Effector memory CD4-positive, alpha-beta T cell (primary cell): Measurements from ENCODE around the gene KIAA0586.
"Not testable (repeated sequence)": the region's sequence is repeated elsewhere in the genome, so short reads cannot be mapped to it uniquely, and the experiment has no call there.

Experiments used
- DNase-seq, 3 donors: peaks; one replicate each; pipeline ENCODE4 v3.0.0-alpha.2; 2020
- H3K27ac ChIP-seq: 2 replicates; pipeline ENCODE4 v1.7.0; 2013; ENCODE audit warnings: mild to moderate bottlenecking, low read length, moderate library complexity; ENCODE audit not compliant: insufficient read depth, poor library complexity, severe bottlenecking
- H3K27me3 ChIP-seq: replicated peaks from 2 replicates; pipeline ENCODE4 v1.7.0; 2013; ENCODE audit warnings: mild to moderate bottlenecking, low read length; ENCODE audit not compliant: insufficient read depth, control insufficient read depth, poor library complexity, severe bottlenecking
- H3K36me3 ChIP-seq: 2 replicates; pipeline ENCODE4 v1.7.0; 2013; ENCODE audit warnings: mild to moderate bottlenecking, low read length, moderate library complexity; ENCODE audit not compliant: control insufficient read depth, insufficient read depth
- H3K4me1 ChIP-seq: 2 replicates; pipeline ENCODE4 v1.7.0; 2013; ENCODE audit warnings: low read length, mild to moderate bottlenecking; ENCODE audit not compliant: control insufficient read depth, insufficient read depth, poor library complexity, severe bottlenecking
- H3K4me3 ChIP-seq: 2 replicates; pipeline ENCODE4 v1.7.0; 2013; ENCODE audit warnings: low read length, low read depth, mild to moderate bottlenecking; ENCODE audit not compliant: insufficient read depth, poor library complexity, severe bottlenecking
- H3K9me3 ChIP-seq: 2 replicates; pipeline ENCODE4 v1.7.0; 2013; ENCODE audit warnings: mild to moderate bottlenecking, low read length, moderate library complexity; ENCODE audit not compliant: control insufficient read depth

The KIAA0586 gene

DNA sequence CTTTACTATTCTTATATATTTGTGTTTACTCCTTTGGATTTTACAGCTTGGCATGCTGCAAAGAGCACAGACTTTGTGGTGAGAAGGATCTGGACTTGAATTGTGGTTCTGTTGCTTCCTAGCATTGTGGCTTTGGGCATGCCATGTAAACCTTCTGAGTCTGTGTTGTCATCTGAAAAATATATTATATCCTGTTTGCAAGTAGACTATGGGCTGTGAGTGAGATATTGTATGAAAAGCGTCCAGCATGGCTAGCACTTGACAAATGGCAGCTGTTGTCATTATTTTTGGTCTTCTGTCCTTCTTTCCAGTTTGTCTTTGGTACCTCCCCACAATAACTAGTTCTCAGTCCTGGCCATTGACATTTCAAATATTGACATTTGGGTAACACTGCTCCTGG lies 148.4 kb downstream of the KIAA0586 start:
- H3K36me3 ChIP-seq = no peaks in the 10 kb centered on the region
- no peak overlapping the region for H3K4me3 ChIP-seq
- no peak for DNase-seq
- H3K4me1 ChIP-seq = no peaks in the 10 kb centered on the region
- no peaks in the 10 kb centered on the region for H3K9me3 ChIP-seq
- no peak overlapping the region for H3K27ac ChIP-seq
- no peaks in the 10 kb centered on the region for H3K27me3 ChIP-seq

DNA sequence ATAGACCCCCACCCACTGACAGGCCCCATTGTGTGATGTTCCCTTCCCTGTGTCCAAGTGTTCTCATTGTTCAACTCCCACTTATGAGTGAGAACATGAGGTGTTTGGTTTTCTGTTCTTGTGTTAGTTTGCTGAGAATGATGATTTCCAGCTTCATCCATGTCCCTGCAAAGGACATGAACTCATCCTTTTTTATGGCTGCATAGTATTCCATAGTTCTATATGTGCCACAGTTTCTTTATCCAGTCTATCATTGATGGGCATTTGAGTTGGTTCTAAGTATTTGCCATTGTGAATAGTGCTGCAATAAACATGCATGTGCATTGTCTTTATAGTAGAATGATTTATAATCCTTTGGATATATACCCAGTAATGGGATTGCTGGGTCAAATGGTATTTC lies 152.5 kb downstream of the KIAA0586 start:
- H3K27ac ChIP-seq, H3K4me1 ChIP-seq, H3K27me3 ChIP-seq, DNase-seq, H3K4me3 ChIP-seq, H3K36me3 ChIP-seq, H3K9me3 ChIP-seq: not testable (repeated sequence)

DNA sequence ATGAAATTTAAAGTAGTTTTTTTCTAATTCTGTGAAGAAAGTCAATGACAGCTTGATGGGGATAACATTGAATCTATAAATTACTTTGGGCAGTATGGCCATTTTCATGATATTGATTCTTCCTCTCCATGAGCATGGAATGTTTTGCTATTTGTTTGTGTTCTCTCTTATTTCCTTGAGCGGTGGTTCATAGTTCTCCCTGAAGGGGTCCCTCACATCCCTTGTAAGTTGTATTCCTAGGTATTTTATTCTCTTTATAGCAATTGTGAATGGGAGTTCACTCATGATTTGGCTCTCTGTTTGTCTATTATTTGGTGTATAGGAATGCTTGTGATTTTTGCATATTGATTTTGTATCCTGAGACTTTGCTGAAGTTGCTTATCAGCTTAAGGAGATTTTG lies 153.9 kb downstream of the KIAA0586 start:
- not testable (repeated sequence) for H3K27me3 ChIP-seq, H3K27ac ChIP-seq, H3K9me3 ChIP-seq, H3K4me3 ChIP-seq, DNase-seq, H3K36me3 ChIP-seq, H3K4me1 ChIP-seq

DNA sequence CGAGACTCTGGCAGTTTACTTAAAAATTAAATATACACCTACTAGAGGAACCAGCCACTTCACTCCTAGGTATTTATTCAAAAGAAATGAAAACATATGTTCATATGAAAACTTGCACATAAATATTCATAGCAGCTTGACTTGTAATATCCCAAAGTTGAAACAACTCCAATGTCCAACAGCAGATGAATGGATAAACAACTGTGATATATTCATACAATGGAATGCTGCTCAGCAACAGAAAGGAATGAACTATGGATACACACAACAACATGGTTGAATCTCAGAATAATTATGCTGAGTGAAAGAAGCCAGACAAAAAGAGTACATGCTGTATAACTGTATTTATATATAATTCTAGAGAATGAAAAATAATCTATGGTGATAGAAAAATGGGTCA lies 156.9 kb downstream of the KIAA0586 start:
- Histone ChIP-seq H3K4me3 (no peak overlapping the region), H3K36me3 (no peaks in the 10 kb centered on the region), H3K9me3 (no peaks in the 10 kb centered on the region), H3K4me1 (no peaks in the 10 kb centered on the region), H3K27ac (no peak overlapping the region), H3K27me3 (no peaks in the 10 kb centered on the region)
- DNase-seq = no peak

DNA sequence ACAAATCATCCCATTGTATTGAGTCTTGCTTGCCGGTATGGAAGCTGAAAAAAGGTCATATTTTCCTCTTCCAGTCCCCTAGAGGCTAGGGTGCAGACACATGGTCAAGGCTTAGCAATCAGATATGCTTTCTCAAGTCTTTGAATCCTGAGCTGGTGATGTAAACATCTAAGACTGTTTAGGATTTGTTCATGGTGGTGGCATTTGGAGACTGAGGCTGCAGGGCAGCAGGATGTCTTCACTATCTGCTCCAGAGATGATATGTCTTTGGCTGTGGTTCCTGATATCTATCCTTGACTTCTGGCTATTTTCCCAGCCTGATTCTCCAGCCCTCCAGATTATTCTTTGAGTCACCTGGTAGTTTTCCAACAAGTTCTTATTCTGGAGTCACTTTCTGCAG lies 159.8 kb downstream of the KIAA0586 start:
- Histone ChIP-seq H3K36me3 (no peaks in the 10 kb centered on the region), H3K4me3 (no peak overlapping the region), H3K27ac (no peak overlapping the region), H3K4me1 (no peaks in the 10 kb centered on the region), H3K9me3 (no peaks in the 10 kb centered on the region), H3K27me3 (no peaks in the 10 kb centered on the region)
- DNase-seq = no peak

DNA sequence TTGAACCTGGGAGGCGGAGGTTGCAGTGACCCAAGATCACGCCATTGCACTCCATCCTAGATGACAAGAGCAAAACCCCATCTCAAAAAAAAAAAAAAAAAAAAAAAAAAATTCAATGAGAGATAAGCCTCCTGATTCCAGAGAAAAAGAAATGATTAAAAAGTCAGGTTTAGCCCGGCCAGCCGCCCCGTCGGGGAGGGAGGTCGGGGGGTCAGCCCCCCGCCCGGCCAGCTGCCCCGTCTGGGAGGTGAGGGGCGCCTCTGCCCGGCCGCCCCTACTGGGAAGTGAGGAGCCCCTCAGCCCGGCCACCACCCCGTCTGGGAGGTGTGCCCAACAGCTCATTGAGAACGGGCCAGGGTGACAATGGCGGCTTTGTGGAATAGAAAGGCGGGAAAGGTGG lies 160.8 kb downstream of the KIAA0586 start:
- H3K4me3 ChIP-seq = not testable (repeated sequence)

DNA sequence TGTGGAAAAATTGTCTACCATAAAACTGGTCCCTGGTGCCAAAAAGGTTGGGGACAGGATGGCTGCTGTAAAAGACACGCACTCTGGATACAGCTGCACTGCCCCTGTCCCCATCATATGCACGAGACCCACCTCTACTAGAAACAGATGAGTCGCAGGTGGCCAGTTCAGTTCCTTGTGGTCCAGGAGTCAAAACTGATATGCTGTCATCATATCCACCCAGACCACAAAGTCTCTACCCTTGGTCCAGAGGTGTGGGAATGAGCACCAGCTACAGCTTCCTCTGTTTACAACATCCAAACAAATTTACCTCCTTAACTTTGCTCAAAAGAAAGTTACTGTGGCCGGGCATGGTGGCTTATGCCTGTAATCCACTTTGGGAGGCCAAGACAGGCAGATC lies 166.5 kb downstream of the KIAA0586 start:
- Histone ChIP-seq H3K4me3 (no peak overlapping the region), H3K27ac (no peak overlapping the region), H3K4me1 (peaks cover 5% of the 10 kb centered on the region), H3K27me3 (no peaks in the 10 kb centered on the region), H3K36me3 (no peaks in the 10 kb centered on the region), H3K9me3 (no peaks in the 10 kb centered on the region)
- no peak for DNase-seq

More for the DNA sequence above, 160.8 kb downstream of the KIAA0586 start:
- H3K27ac ChIP-seq, H3K4me1 ChIP-seq, H3K36me3 ChIP-seq, H3K27me3 ChIP-seq, DNase-seq, H3K9me3 ChIP-seq: not testable (repeated sequence)

DNA sequence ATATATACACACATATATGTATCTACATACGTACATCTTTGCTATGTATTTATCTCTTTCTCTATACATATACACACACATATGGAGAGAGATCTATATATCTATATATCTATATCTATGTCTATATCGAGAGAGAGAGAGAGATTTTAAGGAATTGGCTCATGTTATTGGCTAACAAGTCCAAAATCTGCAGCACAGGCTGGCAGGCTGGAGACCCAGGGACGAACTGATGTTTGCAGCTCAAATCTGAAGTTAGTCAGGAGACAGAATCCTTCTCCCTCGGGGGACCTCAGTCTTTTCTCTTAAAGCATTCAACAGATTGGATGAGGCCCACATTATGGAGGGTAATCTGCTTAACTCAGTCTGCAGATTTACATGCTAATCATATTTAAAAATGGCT lies 169.5 kb downstream of the KIAA0586 start:
- DNase-seq = no peak
- H3K4me3 ChIP-seq = no peak overlapping the region
- no peaks in the 10 kb centered on the region for H3K36me3 ChIP-seq
- no peaks in the 10 kb centered on the region for H3K9me3 ChIP-seq
- H3K27me3 ChIP-seq = no peaks in the 10 kb centered on the region
- no peak overlapping the region for H3K27ac ChIP-seq
- peaks cover 5% of the 10 kb centered on the region for H3K4me1 ChIP-seq

DNA sequence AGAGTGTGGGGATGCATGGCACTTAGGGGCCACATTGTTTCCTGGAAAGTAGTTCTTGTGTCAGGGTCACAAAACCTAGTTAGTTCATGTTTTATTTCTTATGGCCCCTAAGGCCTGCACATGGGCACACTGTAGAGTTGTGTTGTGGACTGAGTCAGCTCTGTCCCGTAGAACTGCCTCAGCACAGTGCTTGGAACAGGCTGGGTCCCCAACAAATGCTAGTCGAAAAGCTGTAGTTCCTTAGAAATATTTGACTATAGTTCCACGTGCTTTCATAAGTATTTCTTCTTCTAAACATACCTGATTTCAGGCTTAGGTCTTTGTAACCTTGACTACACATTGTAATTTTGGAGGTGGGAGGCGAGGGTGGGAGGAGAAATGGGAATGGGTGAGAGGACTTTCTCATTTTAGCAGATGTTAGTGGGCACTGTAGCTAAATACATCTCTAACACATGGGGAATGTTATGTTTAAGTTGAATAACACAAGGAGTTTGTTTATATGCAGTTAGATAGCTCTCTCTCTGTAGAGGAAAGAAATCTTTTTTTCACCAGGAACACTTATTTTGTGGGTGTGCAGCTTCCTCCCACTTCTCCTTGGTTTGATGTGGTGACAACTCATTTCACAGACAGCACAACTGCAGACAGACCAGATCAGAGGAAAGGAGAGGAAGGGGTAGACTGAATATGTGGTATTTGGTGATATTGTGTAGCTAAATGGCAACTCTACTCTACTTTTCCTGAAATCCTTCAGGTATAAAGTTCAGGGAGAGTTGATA lies 170.7 kb downstream of the KIAA0586 start:
- no peaks in the 10 kb centered on the region for H3K36me3 ChIP-seq
- H3K9me3 ChIP-seq = no peaks in the 10 kb centered on the region
- H3K4me1 ChIP-seq = peaks cover 5% of the 10 kb centered on the region
- no peak overlapping the region for H3K27ac ChIP-seq
- H3K4me3 ChIP-seq = no peak overlapping the region
- no peak for DNase-seq
- no peaks in the 10 kb centered on the region for H3K27me3 ChIP-seq

DNA sequence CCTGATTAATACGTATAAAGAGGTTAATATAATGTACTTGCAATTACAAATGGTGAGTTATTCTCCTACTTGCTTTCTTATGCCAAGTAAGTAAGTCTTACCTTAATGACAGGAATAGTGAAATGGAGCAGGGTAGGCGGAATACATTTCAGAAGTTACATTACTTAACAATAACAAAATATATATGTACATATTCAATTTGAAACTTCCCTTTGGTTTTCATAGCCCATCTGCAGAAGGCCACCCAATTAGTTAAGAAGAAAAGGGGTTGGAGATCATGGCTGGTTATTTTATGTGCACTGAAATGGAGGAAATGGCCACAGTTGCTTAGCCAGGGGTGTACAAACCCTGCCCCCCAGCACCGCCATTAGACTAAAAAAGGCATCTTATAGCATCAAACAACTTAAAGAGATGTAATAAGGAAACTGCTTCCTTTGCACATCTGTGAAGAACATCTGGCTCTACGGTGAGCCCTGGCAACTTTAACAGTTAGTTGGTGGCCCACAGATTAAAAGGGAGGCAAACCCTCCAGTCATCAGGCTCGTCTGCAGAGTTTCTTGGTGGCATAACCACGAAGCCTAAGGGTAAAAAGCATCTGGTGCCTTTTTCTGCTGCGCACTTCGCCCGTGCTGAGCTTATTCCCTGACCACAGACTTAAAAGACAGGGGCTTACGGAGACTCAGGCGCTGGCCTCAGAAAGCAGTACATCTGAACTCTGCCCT lies 171.4 kb downstream of the KIAA0586 start:
- DNase-seq = no peak
- H3K27me3 ChIP-seq = no peaks in the 10 kb centered on the region
- H3K9me3 ChIP-seq = no peaks in the 10 kb centered on the region
- no peak overlapping the region for H3K27ac ChIP-seq
- peaks cover 5% of the 10 kb centered on the region for H3K4me1 ChIP-seq
- no peaks in the 10 kb centered on the region for H3K36me3 ChIP-seq
- H3K4me3 ChIP-seq = no peak overlapping the region
